Breast epithelium (tissue), 3 donors: ENCODE results near the gene ZNF423.

Experiments used
- POLR2AphosphoS5 ChIP-seq, 3 donors: sonication (generic); formaldehyde crosslinking; IDR thresholded peaks; one replicate each; pipeline ENCODE4 v1.6.1; 2017; ENCODE audit warnings: antibody characterized with exemption in 3 of 3
- TF ChIP-seq, protein P1 (sequence below), 3 donors: fragments of 450-650 bp; IDR thresholded peaks; one replicate each; pipeline ENCODE4 v1.5.1; 2016 to 2017; ENCODE audit warnings: antibody characterized with exemption in 3 of 3, mild to moderate bottlenecking in 3 of 3, moderate library complexity in 3 of 3

DNA sequence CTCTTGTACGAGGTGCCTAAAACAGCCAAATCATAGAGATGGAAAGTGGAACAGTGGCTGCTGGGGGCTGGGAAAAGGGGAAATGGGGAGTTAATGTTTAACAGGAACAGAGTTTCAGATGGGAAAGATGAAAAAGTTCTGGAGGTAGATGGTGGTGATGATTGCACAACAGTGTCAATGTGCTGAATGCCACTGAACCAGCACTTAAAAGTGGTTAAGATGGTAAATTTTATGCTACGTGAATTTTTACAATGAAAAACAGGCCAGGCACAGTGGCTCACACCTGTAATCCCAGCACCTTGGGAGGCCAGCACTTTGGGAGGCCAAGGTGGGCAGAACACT, 351.9 kb downstream of the ZNF423 start:
- TF ChIP-seq POLR2AphosphoS5 (IDR thresholded peaks at IDR 0.05), result no peak
- TF ChIP-seq, protein P1, sequence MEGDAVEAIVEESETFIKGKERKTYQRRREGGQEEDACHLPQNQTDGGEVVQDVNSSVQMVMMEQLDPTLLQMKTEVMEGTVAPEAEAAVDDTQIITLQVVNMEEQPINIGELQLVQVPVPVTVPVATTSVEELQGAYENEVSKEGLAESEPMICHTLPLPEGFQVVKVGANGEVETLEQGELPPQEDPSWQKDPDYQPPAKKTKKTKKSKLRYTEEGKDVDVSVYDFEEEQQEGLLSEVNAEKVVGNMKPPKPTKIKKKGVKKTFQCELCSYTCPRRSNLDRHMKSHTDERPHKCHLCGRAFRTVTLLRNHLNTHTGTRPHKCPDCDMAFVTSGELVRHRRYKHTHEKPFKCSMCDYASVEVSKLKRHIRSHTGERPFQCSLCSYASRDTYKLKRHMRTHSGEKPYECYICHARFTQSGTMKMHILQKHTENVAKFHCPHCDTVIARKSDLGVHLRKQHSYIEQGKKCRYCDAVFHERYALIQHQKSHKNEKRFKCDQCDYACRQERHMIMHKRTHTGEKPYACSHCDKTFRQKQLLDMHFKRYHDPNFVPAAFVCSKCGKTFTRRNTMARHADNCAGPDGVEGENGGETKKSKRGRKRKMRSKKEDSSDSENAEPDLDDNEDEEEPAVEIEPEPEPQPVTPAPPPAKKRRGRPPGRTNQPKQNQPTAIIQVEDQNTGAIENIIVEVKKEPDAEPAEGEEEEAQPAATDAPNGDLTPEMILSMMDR (IDR thresholded peaks at IDR 0.05), result no peak
